ENCODE data around the gene JPH4.

JPH4 gene

GRCh38 chr14:23577710-23578392, 739 bp downstream of the JPH4 start:
- no peak for DNase-seq

DNA sequence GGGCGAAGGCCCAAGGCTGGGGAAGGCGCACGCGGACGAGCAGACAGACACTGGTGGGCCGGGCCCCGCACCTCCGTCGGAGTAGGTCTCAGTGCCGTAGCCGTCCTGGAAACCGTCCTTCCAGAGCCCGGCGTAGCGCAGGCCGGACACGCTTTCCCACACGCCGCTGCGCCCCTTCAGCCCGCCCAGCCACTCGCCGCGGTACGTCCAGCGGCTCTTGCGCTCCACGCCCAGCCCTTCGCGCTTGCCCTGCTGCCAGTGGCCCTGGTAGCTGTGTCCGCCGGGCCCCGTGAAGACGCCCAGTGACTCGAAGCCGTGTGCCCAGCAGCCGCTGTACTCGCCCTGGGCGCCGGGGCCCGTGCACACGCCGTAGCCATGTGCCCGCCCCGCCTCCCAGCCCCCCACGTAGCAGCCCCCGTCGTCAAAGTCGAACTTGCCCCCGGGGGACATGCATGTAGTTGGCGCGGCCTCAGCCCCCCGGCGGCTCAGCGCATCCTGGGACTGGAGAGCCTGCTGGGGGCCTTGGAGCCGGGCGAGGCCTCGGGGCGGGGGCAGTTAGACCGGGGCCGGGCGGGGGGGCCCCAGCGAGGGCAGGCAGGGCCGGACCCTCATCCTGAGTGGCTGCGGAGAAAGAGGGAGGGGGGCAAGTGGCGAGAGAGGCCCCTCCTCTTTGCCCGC, 1.4 kb downstream of the JPH4 start:
- no peak for DNase-seq

DNA sequence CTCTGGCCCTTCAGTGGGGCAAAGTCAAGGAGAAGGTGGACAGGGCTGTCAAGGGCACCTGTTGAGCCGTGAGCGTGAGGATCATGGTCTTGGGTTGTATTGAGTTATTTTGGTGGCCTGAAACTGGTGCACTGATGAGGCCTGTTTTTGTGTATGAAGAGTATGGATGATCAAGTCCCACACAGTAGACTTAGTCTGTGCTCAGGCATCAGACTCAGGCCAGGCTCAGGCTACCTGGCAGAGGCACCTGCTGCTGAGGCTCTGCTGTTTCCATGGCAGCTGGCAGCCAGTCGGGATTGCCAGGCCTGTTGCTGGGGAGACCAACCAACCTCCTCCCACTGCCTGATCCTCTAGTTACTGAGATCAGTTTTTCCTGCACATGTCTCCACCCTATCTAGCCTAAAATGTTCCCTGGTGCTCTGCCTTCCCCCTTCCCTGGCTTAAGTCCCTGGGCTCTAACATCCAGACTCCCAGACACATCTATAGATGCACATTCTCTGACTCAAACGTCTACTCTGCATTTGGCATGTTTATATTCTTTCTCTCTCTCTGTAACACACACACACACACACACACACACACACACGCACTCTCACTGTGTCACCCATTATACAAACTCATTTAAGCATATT, 5.1 kb downstream of the JPH4 start:
- DNase-seq = no peak

DNA sequence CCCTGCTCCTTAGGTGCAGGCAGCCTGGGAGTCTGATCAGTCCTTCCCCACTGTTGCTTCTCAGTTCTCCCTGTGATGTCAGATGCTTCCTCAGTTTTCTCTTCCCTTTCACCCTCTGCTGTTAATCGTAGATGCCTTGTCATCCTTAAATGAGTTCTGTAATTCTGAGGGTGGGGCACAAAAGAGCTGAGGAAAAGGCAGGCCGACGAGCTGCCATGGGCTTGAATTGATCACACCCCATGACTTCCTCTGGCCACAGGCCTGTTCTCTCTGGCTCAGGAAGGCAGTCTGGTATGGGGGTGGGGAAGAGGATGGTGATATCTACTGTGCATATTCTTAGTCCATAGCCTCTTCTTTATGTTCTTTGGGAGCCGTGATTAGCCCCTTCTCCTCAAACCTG, 5.8 kb downstream of the JPH4 start:
- DNase-seq = no peak

GRCh38 chr14:23572524-23572828, 6.1 kb downstream of the JPH4 start:
- DNase-seq = no peak

GRCh38 chr14:23571701-23572523, 6.7 kb downstream of the JPH4 start:
- no peak for DNase-seq

DNA sequence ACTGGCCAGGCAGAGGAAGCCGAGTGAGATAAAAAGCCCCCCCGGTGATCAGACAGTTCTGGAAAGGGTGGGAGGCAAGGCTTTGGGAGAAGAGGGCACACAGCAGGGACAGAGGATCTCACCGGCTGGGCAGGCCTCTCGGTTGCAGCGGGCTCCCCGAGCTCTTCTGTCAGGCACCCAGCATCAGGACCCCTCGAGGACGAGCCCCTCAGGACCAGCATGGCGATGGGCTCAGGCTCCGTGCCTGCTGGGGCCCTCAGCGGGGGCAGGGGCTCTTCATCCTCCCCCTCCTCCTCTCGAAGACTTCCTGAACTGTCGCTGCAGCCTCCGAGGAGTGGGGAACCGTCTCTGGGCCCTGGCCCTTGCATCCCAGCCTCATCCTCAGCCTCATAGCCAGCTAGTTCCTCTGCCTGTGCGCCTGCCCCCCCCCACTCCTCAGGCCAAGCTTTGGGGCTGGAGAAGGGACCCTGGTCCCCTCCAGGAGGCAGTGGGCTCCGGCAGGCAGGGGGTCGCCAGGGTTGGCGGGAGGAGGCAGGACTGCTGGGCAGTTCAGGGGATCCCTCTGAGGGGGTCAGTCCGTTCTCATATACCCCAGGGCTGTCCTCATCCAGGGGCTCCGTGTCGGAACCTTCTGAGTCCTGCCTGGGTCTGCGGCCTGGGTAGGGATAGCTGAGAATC, 7.6 kb downstream of the JPH4 start:
- no peak for DNase-seq

GRCh38 chr14:23569443-23570151, 9.0 kb downstream of the JPH4 start:
- DNase-seq = no peak

- DNase-seq = no peak
Observed at GRCh38 chr14:23568600-23569331, 9.8 kb downstream of the JPH4 start.

DNA sequence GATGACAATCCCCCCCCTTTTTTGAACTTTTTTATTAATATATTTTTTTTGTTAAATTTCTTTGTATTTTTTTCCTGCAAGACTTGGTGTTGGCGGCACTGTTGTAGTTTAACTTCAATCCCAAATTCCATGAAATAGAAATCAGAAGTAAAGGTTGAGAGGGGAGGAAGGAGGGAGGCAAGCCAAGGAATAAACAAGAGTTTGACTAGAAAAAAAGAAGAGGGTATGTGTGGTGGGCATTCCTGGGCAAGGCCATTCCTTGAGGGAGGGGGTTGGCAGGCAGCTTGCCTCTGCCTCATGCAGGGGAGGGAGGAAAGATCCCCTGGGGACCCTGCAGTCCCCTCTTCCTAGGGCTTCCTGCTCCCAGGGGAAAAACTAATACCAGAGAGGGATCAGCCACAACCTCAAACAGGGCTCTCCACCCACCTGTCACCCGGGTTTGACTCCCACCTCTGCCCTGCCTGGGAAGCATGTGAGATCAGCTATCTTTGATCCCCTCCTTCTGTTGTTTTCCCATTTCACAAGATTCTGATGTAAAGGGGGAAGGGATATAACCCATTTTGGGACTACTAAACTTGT, 10.5 kb downstream of the JPH4 start:
- no peak for DNase-seq

DNA sequence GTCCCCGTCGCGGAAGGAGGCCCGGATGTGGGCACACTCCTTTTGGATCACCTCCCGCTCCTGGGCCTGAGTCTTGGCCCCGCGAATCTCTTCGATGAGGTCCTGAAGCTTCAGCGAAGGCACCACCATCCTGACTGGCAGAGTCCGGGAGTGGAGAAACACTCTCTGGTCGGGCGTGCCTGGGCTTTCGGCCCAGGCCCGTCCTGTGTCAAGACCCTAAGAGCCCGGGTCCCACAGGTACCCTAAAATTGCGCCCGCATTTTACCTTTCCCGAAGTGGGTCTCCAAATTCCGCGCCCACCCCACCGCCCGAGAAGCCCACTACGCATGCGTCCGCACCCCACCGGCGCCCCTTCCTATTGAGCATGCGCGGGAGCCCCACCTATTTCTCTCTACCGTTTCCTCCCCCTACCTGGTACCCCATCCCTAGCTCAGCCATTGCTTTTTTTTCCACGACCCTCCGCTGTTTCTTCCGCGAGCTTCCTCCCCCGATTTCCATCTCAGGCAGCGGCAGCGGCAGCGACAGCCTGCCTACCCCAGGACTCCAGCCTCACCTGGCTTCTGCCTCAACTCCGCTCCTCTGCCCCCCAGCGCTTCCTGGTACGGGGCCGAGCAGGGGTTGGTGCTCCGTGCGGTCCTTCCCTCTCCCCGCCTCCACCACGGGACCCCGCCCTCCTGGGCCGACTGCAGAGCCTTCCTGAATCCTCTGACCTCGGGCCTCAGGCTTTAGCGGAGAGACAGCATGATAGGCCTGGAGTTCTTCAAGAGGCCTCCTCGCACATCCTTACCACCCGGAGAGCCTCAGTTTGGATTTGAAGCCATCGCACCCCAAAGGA, 11.2 kb downstream of the JPH4 start, which contains the start of gene AP1G2:
TSS of gene AP1G2 (minus strand) at position 606 of the 835 bp plus-strand sequence. CDS start at position 129, 477 bp downstream.
- no peak for DNase-seq

- DNase-seq = no peak
Observed at GRCh38 chr14:23566778-23567185, 11.8 kb downstream of the JPH4 start.

- no peak for DNase-seq
Observed at GRCh38 chr14:23566112-23566777, 12.3 kb downstream of the JPH4 start.

DNA sequence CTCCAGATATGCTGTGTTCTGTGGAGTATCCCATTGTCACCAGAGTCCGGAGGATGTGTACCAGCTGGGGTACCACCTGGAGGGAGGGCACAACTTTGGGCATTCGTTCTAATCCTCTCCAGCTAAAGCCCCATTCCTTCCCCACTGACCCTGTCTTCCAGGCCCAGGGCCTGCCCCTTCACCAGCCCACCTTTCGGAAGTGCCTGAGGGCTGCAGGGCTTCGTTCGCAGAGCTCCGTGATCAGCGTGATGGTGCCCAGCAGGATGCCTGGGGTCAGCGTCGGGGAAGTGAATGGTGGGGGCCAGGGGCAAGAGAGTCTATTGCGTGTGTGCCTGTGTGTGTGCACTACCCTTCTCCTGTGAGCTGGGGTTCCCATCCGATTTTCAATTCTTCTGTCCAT, 13.0 kb downstream of the JPH4 start:
- DNase-seq = no peak

GRCh38 chr14:23564876-23565275, 13.7 kb downstream of the JPH4 start:
- no peak for DNase-seq

GRCh38 chr14:23564181-23564812, 14.3 kb downstream of the JPH4 start:
- no peak for DNase-seq

- no peak for DNase-seq
Observed at GRCh38 chr14:23563473-23564180, 15.0 kb downstream of the JPH4 start.

GRCh38 chr14:23562822-23563472, 15.6 kb downstream of the JPH4 start:
- no peak for DNase-seq

Data from amniotic stem cell (primary cell).